HG03565 (cell line): ENCODE measurements around the gene NOP53.
"Not testable (repeated sequence)": the region's sequence is repeated elsewhere in the genome, so short reads cannot be mapped to it uniquely, and the experiment has no call there.

Experiments
- ATAC-seq: cut with Tn5 transposase; IDR thresholded peaks from one replicate; pipeline ENCODE4 v1.9.1; 2021; ENCODE audit warnings: mild to moderate bottlenecking, moderate library complexity; ENCODE audit not compliant: unreplicated experiment

The NOP53 gene

DNA sequence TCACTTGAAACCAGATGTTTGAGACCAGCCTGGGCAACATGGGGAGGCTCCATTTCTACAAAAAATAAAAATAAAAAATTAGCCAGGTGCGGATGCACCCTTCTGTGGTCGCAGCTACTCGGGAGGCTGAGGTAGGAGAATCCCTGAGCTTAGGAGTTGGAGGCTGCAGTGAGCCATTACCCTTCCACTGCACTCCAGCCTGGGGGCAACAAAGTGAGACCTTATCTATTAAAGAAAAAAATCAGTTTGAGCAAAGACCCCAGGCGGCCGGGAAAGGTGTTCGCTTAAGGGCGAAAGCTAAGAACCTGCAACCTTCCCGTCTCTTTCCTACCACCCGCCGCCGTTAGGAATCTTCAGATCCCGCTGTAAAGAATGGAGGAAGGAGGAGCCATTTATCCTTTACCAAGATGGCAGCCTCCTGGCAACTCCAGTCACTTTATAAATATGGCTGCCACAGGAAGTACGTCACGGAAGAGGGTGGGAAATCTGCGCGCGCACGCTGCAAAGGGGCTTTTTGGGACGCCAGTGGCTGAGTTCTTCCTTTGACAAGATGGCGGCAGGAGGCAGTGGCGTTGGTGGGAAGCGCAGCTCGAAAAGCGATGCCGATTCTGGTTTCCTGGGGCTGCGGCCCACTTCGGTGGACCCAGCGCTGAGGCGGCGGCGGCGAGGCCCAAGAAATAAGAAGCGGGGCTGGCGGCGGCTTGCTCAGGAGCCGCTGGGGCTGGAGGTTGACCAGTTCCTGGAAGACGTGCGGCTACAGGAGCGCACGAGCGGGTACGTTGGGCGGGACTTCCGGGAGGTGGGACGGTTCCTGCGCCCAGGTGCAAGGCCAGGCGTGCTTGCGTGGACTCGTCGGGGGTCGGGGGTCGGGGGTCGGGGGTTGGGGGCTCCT, at the start of gene NOP53:
Gene NOP53 (plus strand): TSS at position 537 of the 892 bp plus-strand sequence. CDS start 14 bp downstream, at position 551.
- ATAC-seq, result peak; percentile 55

DNA sequence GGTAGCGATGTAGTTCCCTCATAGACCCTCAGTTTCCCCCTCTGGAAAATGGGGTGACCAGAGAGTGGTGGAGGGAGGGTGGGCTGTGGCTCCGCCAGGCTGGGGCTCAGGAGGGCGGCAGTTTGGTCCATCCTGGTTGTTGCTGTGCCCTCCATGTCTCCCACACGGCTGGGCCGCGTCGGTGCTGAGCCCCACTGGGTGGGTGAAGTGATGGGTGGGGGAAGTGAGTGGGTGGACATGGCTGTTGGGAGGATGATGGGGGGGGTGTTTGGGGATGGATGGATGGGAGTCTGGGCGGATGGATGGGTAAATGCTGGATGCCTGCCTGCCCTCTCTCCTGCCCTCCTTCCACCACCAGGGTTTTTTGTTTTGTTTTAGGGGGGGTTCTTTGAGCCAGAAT, 48.7 kb upstream of the NOP53 start:
- no peak for ATAC-seq

DNA sequence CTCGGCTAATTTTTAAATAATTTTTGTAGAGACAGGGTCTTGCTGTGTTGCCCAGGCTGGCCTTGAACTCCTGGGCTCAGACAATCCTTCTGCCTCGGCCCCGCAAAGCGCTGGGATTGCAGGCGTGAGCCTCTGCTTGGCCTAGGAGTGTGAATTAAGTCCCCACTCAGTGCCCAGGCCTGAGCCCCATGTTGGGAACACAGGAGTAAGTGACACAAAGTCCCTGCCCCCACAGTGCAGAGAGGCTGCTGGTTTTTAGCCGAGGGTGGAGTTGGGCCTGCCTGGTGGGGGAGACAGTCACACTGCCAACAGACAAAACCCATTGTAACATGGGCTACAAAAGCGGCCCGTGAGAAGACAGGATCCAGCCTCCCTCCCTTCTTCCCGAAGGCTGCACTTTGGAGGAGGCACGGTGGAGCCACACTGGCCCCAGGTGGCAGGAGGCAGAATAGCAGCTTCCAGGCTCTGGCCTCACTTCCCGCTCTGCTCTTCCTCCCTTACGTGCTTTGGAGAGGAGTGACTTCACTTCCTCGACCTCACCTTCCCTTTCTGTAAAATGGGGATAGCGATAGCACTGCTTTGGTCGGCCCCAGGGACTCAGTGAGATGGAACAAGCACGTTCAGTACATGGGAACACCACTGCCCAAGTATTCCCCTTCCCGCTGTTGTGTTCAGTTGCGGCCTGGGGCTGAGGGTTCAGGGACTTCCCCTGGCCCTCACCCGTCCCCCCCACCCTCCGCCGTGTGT, 47.3 kb upstream of the NOP53 start:
- ATAC-seq, result no peak

DNA sequence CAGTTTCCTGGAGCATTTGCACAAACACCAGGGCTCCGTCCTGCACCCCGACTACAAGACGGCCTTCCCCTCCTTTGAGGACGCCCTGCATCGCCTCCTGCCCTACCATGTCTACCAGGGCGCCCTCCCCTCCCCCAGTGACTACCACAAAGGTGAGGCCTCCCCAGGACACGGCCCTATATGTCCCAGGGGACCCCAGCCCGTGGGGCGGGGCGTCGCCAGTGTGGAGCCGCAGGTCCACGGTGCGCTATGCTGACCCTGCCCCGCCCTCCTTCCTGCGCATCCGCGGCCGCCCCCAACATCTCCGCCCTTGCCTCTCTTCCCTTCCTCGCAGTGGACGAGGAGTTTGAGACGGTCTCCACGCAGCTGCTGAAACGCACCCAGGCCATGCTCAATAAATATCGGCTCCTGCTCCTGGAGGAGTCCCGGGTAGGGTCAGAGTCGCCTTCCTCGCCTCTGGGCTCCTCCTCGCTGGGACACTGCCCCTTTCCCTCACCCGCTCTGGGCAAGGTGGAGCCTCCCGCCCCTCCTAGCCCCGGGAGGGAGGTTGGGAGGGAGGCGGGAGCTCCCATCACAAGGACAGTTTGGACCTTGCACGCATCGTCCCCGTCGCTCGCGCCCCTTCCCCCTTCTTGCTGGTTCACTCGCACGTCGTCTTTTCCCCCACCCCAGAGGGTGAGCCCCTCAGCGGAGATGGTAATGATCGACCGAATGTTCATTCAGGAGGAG, 46.6 kb upstream of the NOP53 start:
- ATAC-seq, result no peak

- no peak for ATAC-seq
Measured at GRCh38 chr19:47699360-47699917, 45.9 kb upstream of the NOP53 start.

DNA sequence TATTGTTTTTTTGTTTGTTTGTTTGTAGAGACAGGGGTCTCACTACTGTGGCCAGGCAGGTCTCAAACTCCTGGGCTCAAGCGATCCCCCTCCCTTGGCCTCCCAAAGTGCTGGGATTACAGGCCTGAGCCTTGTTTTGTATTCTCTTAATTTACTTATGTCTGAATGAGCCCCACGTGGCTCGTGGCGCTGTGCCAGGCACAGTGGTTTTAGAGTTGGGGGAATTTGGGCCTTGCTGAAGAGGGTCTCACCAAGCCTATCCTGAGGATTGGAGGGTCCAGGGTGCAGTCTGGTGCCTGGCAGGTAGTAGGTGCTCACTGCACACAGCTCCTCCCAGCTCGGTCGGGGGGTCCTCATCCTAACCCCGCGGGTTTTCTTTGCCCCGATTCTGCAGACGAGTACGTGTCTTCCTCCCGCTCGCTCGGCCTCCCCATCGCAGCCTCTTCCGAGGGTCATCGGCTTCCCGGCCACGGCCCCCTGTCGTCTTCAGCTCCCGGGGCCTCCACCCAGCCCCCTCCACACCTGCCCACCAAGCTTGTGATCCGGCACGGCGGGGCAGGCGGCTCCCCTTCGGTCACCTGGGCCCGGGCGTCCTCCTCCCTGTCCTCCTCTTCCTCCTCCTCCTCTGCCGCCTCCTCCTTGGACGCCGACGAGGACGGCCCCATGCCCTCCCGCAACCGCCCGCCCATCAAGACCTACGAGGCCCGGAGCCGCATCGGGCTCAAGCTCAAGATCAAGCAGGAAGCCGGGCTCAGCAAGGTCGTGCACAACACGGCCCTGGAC, 44.2 kb upstream of the NOP53 start:
- no peak for ATAC-seq

DNA sequence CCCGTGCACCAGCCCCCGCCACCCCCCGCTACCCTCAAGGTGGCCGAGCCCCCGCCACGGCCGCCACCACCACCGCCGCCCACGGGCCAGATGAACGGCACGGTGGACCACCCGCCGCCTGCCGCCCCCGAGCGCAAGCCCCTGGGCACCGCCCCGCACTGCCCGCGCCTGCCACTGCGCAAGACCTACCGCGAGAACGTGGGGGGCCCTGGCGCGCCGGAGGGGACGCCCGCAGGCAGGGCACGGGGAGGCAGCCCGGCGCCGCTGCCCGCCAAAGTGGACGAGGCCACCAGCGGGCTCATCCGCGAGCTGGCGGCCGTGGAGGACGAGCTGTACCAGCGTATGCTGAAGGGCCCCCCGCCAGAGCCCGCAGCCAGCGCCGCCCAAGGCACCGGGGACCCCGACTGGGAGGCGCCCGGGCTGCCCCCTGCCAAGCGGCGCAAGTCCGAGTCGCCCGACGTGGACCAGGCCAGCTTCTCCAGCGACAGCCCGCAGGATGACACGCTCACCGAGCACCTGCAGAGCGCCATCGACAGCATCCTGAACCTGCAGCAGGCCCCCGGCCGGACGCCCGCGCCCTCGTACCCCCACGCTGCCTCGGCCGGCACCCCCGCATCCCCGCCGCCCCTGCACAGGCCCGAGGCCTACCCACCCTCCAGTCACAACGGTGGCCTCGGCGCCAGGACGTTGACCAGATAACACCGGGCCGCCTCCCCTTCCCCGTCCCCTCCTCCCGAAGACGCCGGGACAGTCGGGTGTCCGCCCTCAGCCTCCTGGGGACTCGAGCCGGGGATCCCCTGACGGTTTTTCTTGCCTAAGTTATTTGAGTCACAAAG, 43.4 kb upstream of the NOP53 start:
- no peak for ATAC-seq

- ATAC-seq, result no peak
Measured at GRCh38 chr19:47702671-47703070, 42.7 kb upstream of the NOP53 start.

DNA sequence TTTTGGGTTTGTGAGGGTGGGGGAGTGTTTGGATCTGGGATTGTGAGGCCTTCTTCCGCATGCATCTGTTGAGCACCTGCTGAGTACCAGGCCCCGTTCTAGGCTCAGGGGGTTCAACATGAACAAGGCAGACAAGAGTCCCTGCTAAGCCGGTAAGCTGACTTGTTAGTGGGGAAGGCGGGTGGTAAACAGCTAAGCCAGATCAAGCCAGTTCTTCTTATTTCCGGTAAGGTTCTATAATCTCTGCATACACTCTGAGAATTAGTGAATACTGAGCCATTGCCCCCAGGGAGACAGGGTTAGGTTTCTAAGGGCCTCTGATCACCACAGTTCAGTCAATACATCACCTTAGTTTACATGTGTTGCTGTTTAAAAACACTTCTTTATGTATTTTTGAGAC, 42.0 kb upstream of the NOP53 start:
- ATAC-seq, result no peak

DNA sequence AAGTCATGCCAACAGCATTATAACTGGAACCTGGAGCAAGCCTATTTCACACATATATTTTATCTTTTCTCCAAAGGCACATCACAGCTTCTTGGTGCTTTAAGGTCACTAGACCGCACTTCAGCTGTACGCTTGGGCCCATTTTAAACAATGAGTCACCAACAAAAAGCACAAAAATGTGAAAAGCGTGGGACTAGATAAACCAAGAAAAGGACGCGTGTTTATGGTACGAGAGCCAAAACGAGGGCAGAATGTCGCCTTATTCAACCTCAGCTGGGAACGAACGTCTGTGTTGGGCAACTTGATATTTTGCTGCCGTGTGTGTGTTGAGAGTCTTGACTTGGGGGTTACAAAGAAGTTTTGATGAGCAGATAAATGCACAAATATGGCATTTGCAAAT, 41.3 kb upstream of the NOP53 start:
- no peak for ATAC-seq

GRCh38 chr19:47704656-47705055, 40.7 kb upstream of the NOP53 start:
- no peak for ATAC-seq

GRCh38 chr19:47707135-47707925, 38.0 kb upstream of the NOP53 start:
- ATAC-seq, result no peak

DNA sequence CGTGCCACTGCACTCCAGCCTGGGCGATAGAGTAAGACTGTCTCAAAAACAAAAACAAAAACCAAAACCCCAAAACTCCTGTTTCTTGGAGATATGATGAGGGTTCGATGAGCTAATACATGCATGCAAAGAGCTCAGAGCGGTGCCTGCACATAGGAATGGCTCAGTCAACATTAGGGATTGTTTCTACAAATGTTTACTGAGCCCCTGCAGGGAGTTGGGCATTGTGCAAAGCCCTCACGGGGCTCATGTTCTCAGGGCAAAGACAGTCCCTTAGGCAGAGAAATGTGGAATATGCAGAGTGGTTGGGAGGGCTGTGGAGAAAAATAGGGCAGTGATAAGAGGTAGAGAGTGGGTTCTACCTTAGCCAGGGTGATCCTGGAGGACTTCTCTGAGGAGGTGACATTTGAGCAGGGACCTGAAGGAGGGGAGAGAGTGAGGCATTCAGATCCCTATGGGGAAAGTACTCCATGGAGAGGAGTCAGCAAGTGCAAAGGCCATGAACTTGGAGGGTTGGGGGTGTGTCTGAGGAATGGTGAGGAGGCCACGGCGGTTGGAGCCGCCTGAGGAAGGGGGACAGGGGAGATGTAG, 33.6 kb upstream of the NOP53 start:
- ATAC-seq, result no peak

DNA sequence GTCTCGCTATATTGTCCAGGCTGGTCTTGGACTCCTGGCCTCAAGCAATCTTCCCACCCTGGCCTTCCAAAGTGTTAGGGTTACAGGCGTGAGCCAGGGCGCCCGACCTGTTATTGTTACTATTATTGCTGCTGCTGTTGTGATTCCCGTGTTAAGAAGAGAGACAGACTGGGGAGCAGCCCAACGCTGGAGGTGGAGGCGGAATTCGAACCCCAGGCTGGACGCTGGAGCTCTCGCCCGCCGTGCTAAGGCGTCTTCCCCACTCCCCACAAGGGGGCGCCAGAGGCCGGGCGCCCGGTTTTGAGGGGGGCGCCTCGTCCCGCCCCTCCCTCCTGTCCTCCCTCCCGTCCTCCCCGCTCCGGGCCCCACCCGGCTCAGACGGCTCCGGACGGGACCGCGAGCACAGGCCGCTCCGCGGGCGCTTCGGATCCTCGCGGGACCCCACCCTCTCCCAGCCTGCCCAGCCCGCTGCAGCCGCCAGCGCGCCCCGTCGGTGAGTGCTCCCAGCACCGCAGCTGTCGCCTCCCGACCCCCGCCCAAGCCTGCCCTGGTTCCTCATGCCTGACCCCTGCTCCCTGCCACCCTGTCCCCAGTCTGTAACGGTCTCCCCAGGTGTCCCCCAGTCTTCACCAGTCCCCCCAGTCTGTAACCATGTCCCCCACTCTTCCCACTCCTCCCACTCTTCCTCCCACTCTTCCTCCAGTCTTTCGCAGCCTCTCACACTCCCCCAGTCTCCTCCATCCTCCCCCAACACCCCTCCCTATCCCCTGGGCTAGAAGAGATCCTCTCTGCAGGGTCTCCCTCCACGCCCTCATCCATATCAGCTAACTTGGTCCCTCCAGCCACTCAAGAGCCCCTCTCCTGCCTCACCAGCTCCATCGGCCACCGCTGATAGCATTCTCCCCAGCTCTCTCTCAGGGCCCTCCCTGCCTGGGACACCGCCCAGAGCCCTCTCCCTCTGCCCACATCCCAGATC, 32.0 kb upstream of the NOP53 start, which contains the start of gene EHD2:
Gene EHD2 (plus strand): TSS at position 377 of the 976 bp plus-strand sequence. CDS start 3,191 bp downstream, outside the sequence.
- no peak for ATAC-seq

GRCh38 chr19:47714339-47714738, 31.0 kb upstream of the NOP53 start:
- ATAC-seq, result no peak

DNA sequence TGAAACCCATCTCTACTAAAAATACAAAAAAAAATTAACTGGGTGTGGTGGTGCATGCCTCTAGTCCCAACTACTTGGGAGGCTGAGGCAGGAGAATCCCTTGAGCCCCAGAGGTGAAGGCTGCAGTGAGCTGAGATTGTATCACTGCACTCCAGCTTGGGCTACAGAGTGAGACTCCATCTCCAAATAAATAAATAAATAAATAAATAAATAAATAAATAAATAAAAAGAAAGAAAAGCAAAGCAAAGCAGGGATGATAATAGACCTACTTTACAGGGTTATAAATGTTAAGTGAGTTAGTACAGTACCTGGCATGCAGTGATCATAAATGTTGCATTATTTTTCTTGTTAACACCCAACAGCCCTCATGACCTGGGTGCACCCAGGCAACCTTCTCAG, 30.5 kb upstream of the NOP53 start:
- ATAC-seq, result not testable (repeated sequence)
